HepG2 (cell line): ENCODE data around the gene CRLF3.

Source experiments
- GTF2F1 ChIP-seq: fragments of 150-350 bp; IDR thresholded peaks from 2 replicates; pipeline ENCODE4 v1.6.1; 2014; ENCODE audit warnings: low read length
- KDM2A ChIP-seq: sonication (generic); formaldehyde crosslinking; IDR thresholded peaks from 2 replicates; pipeline ENCODE4 v1.4.0; 2020; ENCODE audit warnings: low read depth, missing genetic modification reagents, borderline replicate concordance
- TF ChIP-seq, protein P1 (sequence below): sonication (generic); formaldehyde crosslinking; IDR thresholded peaks from 2 replicates; pipeline ENCODE4 v1.4.0; 2020; ENCODE audit warnings: missing genetic modification reagents, mild to moderate bottlenecking, borderline replicate concordance
- TF ChIP-seq, protein P2 (sequence below): sonication (generic); formaldehyde crosslinking; IDR thresholded peaks from 2 replicates; pipeline ENCODE4 v1.5.0; 2020; ENCODE audit warnings: mild to moderate bottlenecking, missing genetic modification reagents, moderate library complexity

DNA sequence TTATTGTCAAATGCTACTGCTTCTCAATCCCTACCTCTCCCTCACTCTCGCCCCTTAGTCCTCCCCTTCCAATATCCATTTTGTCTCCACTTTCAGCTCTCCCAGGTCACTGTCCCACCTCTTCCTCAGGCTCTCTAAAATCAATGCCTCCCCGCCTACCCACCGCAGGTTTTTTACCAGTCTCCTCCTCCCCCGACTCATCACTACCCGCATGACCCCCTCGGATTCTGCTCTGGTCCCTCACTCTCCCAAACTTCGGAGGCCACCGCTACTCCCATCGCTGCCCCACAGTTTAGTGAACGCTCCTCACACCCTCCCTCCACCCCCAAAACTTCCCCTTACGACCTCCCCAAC lies 513 bp downstream of the CRLF3 start:
- TF ChIP-seq, protein P1, sequence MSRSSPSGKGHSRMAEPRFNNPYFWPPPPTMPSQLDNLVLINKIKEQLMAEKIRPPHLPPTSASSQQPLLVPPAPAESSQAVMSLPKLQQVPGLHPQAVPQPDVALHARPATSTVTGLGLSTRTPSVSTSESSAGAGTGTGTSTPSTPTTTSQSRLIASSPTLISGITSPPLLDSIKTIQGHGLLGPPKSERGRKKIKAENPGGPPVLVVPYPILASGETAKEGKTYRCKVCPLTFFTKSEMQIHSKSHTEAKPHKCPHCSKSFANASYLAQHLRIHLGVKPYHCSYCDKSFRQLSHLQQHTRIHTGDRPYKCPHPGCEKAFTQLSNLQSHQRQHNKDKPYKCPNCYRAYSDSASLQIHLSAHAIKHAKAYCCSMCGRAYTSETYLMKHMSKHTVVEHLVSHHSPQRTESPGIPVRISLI (CRISPR knock-in tag) = no peak
- TF ChIP-seq KDM2A (CRISPR knock-in tag) (no peak), GTF2F1 (no peak)
- TF ChIP-seq, protein P2, sequence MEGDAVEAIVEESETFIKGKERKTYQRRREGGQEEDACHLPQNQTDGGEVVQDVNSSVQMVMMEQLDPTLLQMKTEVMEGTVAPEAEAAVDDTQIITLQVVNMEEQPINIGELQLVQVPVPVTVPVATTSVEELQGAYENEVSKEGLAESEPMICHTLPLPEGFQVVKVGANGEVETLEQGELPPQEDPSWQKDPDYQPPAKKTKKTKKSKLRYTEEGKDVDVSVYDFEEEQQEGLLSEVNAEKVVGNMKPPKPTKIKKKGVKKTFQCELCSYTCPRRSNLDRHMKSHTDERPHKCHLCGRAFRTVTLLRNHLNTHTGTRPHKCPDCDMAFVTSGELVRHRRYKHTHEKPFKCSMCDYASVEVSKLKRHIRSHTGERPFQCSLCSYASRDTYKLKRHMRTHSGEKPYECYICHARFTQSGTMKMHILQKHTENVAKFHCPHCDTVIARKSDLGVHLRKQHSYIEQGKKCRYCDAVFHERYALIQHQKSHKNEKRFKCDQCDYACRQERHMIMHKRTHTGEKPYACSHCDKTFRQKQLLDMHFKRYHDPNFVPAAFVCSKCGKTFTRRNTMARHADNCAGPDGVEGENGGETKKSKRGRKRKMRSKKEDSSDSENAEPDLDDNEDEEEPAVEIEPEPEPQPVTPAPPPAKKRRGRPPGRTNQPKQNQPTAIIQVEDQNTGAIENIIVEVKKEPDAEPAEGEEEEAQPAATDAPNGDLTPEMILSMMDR (CRISPR knock-in tag) = no peak
